Measurements from ENCODE around the gene MAG.

MAG gene

DNA sequence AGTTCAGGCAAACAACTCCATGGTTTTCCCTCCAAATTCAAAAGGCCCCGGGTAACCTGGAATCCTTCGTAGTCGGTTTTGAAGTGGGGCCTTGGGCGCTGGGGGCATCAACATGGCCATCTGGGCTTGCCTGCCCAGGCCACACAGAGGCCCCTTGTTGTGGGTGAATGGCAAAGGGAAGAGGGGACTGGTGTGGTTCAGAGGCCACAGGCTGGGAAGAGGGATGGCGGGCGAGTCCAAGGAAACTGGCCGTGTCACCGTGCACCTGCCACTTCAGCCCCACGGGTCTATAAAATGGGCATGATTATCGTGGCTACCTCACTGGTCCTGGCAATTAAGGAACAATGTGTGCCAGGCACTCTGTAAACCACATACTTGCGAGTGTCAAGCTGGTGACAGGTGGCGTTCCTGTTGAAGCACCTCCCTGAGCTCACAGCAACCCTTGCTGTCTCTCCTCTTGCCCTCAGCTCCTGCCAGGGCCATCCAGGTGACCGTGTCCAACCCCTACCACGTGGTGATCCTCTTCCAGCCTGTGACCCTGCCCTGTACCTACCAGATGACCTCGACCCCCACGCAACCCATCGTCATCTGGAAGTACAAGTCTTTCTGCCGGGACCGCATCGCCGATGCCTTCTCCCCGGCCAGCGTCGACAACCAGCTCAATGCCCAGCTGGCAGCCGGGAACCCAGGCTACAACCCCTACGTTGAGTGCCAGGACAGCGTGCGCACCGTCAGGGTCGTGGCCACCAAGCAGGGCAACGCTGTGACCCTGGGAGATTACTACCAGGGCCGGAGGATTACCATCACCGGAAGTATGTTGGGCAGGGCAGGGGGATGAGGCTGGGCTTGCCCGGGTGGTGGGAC lies 41.9 kb upstream of the MAG start:
- Histone ChIP-seq H3K27ac (ENCODE audit: low read depth, low read length, poor library complexity, severe bottlenecking) (peak overlapping the region; percentile 81), H3K9ac (ENCODE audit: low read length) (peak overlapping the region; percentile 90), H3K9me2 (ENCODE audit: low read depth, low read length) (no peaks in the 10 kb centered on the region), H3K4me1 (ENCODE audit: insufficient read depth, low read length, severe bottlenecking) (peaks cover 21% of the 10 kb centered on the region), H3K9me3 (ENCODE audit: low read length) (no peaks in the 10 kb centered on the region; the same call in 1 of the 2 replicates), H3K36me3 (ENCODE audit: insufficient read depth, low read length) (peaks cover 35% of the 10 kb centered on the region), H3F3A (ENCODE audit: insufficient read depth, low read length) (peaks cover 9% of the 10 kb centered on the region; the same call in 1 of the 2 replicates), H3K4me2 (ENCODE audit: low read length) (peak overlapping the region; percentile 71), H3K27me3 (ENCODE audit: insufficient read depth, low read length) (no peaks in the 10 kb centered on the region), H4K20me1 (ENCODE audit: insufficient read depth, low read length) (no peaks in the 10 kb centered on the region), H2AFZ (ENCODE audit: low read length) (no peak overlapping the region), H3K79me2 (ENCODE audit: insufficient read depth, low read length) (peaks cover 10% of the 10 kb centered on the region; the same call in 1 of the 2 replicates), H3K4me3 (ENCODE audit: low read depth, low read length, poor library complexity, severe bottlenecking) (peak overlapping the region; percentile 90)
- TF ChIP-seq EZH2 (IDR thresholded peaks at IDR 0.05; ENCODE audit: borderline replicate concordance, low read length) (no peak), CTCF (IDR thresholded peaks at IDR 0.05; ENCODE audit: low read length) (no peak)

DNA sequence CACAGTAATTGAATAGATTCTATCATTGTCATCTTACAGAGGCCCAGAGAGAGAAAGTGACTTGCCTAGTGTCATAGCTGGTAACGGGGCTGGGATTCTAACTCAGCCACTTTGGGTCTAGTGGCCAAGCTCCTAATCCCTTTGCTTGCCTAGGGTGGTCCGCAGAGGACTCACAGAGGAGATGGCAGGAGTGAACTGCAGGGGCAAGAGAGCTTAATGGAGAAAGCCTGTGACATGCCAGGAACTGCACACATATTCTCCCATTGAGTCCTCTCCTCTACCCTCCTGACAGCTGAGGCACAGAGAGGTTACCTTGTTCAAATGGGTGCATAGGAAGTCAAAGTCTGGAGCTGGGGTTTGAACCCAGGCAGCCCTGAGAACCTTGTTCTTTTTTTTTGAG lies 40.5 kb upstream of the MAG start:
- Histone ChIP-seq H3K4me2 (ENCODE audit: low read length) (no peak overlapping the region), H3K79me2 (ENCODE audit: insufficient read depth, low read length) (peaks cover 10% of the 10 kb centered on the region; the same call in 1 of the 2 replicates), H3K9me3 (ENCODE audit: low read length) (no peaks in the 10 kb centered on the region), H3K9me2 (ENCODE audit: low read depth, low read length) (no peaks in the 10 kb centered on the region), H3K4me3 (ENCODE audit: low read depth, low read length, poor library complexity, severe bottlenecking) (no peak overlapping the region), H4K20me1 (ENCODE audit: insufficient read depth, low read length) (no peaks in the 10 kb centered on the region), H3K27ac (ENCODE audit: low read depth, low read length, poor library complexity, severe bottlenecking) (no peak overlapping the region), H3F3A (ENCODE audit: insufficient read depth, low read length) (peaks cover 7% of the 10 kb centered on the region; the same call in 1 of the 2 replicates), H3K27me3 (ENCODE audit: insufficient read depth, low read length) (no peaks in the 10 kb centered on the region), H3K9ac (ENCODE audit: low read length) (no peak overlapping the region), H3K36me3 (ENCODE audit: insufficient read depth, low read length) (peaks cover 46% of the 10 kb centered on the region), H2AFZ (ENCODE audit: low read length) (no peak overlapping the region), H3K4me1 (ENCODE audit: insufficient read depth, low read length, severe bottlenecking) (peaks cover 21% of the 10 kb centered on the region)
- no peak for TF ChIP-seq EZH2 (IDR thresholded peaks at IDR 0.05; ENCODE audit: borderline replicate concordance, low read length)
- TF ChIP-seq CTCF (IDR thresholded peaks at IDR 0.05; ENCODE audit: low read length), result no peak

- Histone ChIP-seq H3K27me3 (ENCODE audit: insufficient read depth, low read length) (no peaks in the 10 kb centered on the region), H3K9ac (ENCODE audit: low read length) (no peak overlapping the region), H2AFZ (ENCODE audit: low read length) (no peak overlapping the region), H3K36me3 (ENCODE audit: insufficient read depth, low read length) (peaks cover 62% of the 10 kb centered on the region), H4K20me1 (ENCODE audit: insufficient read depth, low read length) (no peaks in the 10 kb centered on the region), H3K9me3 (ENCODE audit: low read length) (no peaks in the 10 kb centered on the region), H3K27ac (ENCODE audit: low read depth, low read length, poor library complexity, severe bottlenecking) (no peak overlapping the region), H3K9me2 (ENCODE audit: low read depth, low read length) (no peaks in the 10 kb centered on the region), H3K79me2 (ENCODE audit: insufficient read depth, low read length) (peaks cover 10% of the 10 kb centered on the region; the same call in 1 of the 2 replicates), H3F3A (ENCODE audit: insufficient read depth, low read length) (no peaks in the 10 kb centered on the region), H3K4me3 (ENCODE audit: low read depth, low read length, poor library complexity, severe bottlenecking) (no peak overlapping the region), H3K4me2 (ENCODE audit: low read length) (no peak overlapping the region), H3K4me1 (ENCODE audit: insufficient read depth, low read length, severe bottlenecking) (peaks cover 12% of the 10 kb centered on the region)
- TF ChIP-seq CTCF (IDR thresholded peaks at IDR 0.05; ENCODE audit: low read length) (no peak), EZH2 (IDR thresholded peaks at IDR 0.05; ENCODE audit: borderline replicate concordance, low read length) (no peak)
Observed at GRCh38 chr19:35253316-35254286, 38.4 kb upstream of the MAG start.

Data from OCI-LY1 (cell line).